ENCODE results near the gene SMIM35.

Gene SMIM35

GRCh38 chr11:118014022-118014421, 72.7 kb downstream of the SMIM35 start:
- Histone ChIP-seq H3K9me3 (ENCODE audit: low read length) (0 out of 2 replicates have a peak, but pooled peaks cover 3% of the 10 kb centered on the region), H3K9ac (ENCODE audit: low read length) (no peak overlapping the region), H4K20me1 (ENCODE audit: insufficient read depth, low read length) (no peaks in the 10 kb centered on the region), H3F3A (ENCODE audit: insufficient read depth, low read length) (no peaks in the 10 kb centered on the region), H3K4me3 (ENCODE audit: low read depth, low read length, poor library complexity, severe bottlenecking) (no peak overlapping the region), H3K36me3 (ENCODE audit: insufficient read depth, low read length) (no peaks in the 10 kb centered on the region), H3K4me2 (ENCODE audit: low read length) (no peak overlapping the region), H3K4me1 (ENCODE audit: insufficient read depth, low read length, severe bottlenecking) (peaks cover 29% of the 10 kb centered on the region), H2AFZ (ENCODE audit: low read length) (no peak overlapping the region), H3K27me3 (ENCODE audit: insufficient read depth, low read length) (no peaks in the 10 kb centered on the region), H3K79me2 (ENCODE audit: insufficient read depth, low read length) (no peaks in the 10 kb centered on the region), H3K9me2 (ENCODE audit: low read depth, low read length) (no peaks in the 10 kb centered on the region), H3K27ac (ENCODE audit: low read depth, low read length, poor library complexity, severe bottlenecking) (no peak overlapping the region)
- TF ChIP-seq EZH2 (IDR thresholded peaks at IDR 0.05; ENCODE audit: borderline replicate concordance, low read length) (no peak), CTCF (IDR thresholded peaks at IDR 0.05; ENCODE audit: low read length) (no peak)

- no peaks in the 10 kb centered on the region for H3K9me3 ChIP-seq (ENCODE audit: low read length)
- no peaks in the 10 kb centered on the region for H3K36me3 ChIP-seq (ENCODE audit: insufficient read depth, low read length)
- H2AFZ ChIP-seq (ENCODE audit: low read length): no peak overlapping the region
- TF ChIP-seq CTCF (IDR thresholded peaks at IDR 0.05; ENCODE audit: low read length): no peak
- TF ChIP-seq EZH2 (IDR thresholded peaks at IDR 0.05; ENCODE audit: borderline replicate concordance, low read length): no peak
- no peaks in the 10 kb centered on the region for H3K79me2 ChIP-seq (ENCODE audit: insufficient read depth, low read length)
- H3K4me1 ChIP-seq (ENCODE audit: insufficient read depth, low read length, severe bottlenecking): peaks cover 48% of the 10 kb centered on the region
- peak overlapping the region; percentile 94 for H3K27ac ChIP-seq (ENCODE audit: low read depth, low read length, poor library complexity, severe bottlenecking)
- no peaks in the 10 kb centered on the region for H3F3A ChIP-seq (ENCODE audit: insufficient read depth, low read length)
- no peaks in the 10 kb centered on the region for H4K20me1 ChIP-seq (ENCODE audit: insufficient read depth, low read length)
- no peaks in the 10 kb centered on the region for H3K27me3 ChIP-seq (ENCODE audit: insufficient read depth, low read length)
- H3K9ac ChIP-seq (ENCODE audit: low read length): no peak overlapping the region
- H3K9me2 ChIP-seq (ENCODE audit: low read depth, low read length): no peaks in the 10 kb centered on the region
- H3K4me3 ChIP-seq (ENCODE audit: low read depth, low read length, poor library complexity, severe bottlenecking): no peak overlapping the region
- no peak overlapping the region for H3K4me2 ChIP-seq (ENCODE audit: low read length)
Observed at GRCh38 chr11:118012083-118012669, 74.6 kb downstream of the SMIM35 start.

- H3K4me1 ChIP-seq (ENCODE audit: insufficient read depth, low read length, severe bottlenecking): peaks cover 60% of the 10 kb centered on the region
- H3K9ac ChIP-seq (ENCODE audit: low read length): peak overlapping the region; percentile 36; the same call in 1 of the 2 replicates
- H3K4me2 ChIP-seq (ENCODE audit: low read length): peak overlapping the region; percentile 34; the same call in 1 of the 2 replicates
Observed at GRCh38 chr11:118010738-118011461, 75.9 kb downstream of the SMIM35 start.

More at GRCh38 chr11:118010738-118011461, 75.9 kb downstream of the SMIM35 start:
- H3K4me3 ChIP-seq (ENCODE audit: low read depth, low read length, poor library complexity, severe bottlenecking): peak overlapping the region; percentile 23
- TF ChIP-seq EZH2 (IDR thresholded peaks at IDR 0.05; ENCODE audit: borderline replicate concordance, low read length): no peak
- no peak for TF ChIP-seq CTCF (IDR thresholded peaks at IDR 0.05; ENCODE audit: low read length)
- no peaks in the 10 kb centered on the region for H3K9me2 ChIP-seq (ENCODE audit: low read depth, low read length)
- H4K20me1 ChIP-seq (ENCODE audit: insufficient read depth, low read length): no peaks in the 10 kb centered on the region
- H3K27ac ChIP-seq (ENCODE audit: low read depth, low read length, poor library complexity, severe bottlenecking): peak overlapping the region; percentile 94
- H2AFZ ChIP-seq (ENCODE audit: low read length): no peak overlapping the region
- H3K79me2 ChIP-seq (ENCODE audit: insufficient read depth, low read length): no peaks in the 10 kb centered on the region
- no peaks in the 10 kb centered on the region for H3F3A ChIP-seq (ENCODE audit: insufficient read depth, low read length)
- H3K27me3 ChIP-seq (ENCODE audit: insufficient read depth, low read length): no peaks in the 10 kb centered on the region
- H3K9me3 ChIP-seq (ENCODE audit: low read length): no peaks in the 10 kb centered on the region
- H3K36me3 ChIP-seq (ENCODE audit: insufficient read depth, low read length): no peaks in the 10 kb centered on the region
